NOMO-1 (cell line): ENCODE measurements around the gene CSNK2A2.
A peak's percentile ranks its signal among the peaks of the same experiment; 100 is the strongest.

Experiments
- DNase-seq, 2 experiments: peaks; one replicate each; lab custom pipeline; 2025; ENCODE audit not compliant: unreplicated experiment in 2 of 2; lab: John Stamatoyannopoulos, UW

CSNK2A2 gene

GRCh38 chr16:58152246-58152868, 45.5 kb downstream of the CSNK2A2 start:
- no peak for DNase-seq

DNA sequence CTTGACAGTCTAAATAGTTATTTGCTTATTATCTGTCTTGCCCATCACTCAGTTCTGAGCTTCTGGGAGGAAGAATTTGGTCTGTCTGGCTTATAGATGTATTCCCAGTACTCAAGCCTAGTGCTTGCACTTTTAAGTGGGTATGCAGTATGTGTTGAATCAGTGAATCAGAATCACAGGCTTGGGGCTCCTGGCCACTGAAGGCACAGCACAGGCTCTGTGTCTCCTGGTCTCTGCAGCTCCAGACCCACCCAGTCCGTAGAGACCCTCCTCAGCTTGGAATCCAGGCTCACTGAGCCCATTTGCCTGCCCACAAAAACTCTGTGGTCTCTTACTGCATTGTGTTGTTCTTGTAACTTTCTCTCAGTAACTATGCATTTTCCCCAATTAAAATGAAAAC, 49.4 kb downstream of the CSNK2A2 start:
- DNase-seq = no peak

- no peak for DNase-seq
These were observed 49.8 kb downstream of the CSNK2A2 start for GRCh38 chr16:58148099-58148498.

- no peak for DNase-seq
These were observed 59.1 kb downstream of the CSNK2A2 start for GRCh38 chr16:58138852-58139251.

DNA sequence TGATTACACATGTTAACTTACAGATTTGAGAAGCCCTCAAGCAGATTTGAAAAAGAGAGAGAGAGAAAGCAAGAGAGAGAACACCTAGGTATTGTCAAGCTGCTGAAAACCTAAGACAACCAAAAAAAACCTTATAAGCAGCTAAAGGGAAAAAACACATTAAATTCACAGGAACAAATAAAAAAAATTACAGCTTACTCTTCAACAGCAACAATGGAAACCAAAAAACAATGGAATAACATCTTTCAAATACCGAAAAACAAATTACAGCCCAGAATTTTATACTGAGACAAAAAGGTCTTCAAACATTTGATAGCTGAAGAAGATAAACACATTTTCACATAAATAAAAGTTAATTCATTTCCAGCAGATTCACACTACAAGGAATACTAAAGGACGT, 60.3 kb downstream of the CSNK2A2 start:
- no peak for DNase-seq

DNA sequence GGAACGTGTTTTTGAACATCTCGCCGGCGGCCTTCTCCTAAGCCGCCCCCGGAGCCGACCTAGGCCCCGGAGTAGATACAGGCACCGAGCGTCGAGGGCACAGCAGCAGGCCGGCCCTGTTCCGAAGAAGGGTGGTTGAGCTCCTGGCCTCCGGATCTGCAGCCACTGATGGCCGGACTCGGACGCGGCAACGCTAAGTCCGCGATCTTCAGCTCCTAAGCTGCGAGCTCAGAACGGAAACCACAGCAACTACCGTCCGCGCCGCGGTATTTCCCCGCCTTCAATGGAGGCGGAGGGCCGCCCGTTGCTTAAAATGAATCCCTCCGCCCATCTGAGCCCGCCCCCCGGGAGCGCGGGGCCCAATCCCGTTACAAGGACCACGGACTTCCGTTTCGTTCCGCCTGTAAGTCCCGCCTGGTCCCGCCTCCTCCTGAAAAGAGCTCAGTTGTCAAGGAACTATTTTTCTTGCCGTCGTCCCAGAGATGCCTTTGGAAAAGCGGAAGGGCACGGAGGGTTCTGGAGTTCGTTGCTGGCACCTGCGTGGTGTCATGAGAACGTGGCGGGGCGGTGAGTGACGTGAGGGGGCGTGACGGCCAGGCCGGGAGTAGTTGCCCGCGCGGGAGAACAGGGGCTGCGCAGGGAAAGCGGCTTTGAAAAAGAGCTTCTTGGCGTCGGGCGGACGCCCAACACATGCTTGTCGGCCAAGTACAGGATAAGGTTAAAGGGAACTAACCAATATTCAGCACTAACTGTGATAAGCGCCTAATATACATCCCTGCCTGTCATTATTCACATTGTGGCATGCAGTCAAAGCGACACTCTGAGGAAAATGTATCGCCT, 68.6 kb downstream of the CSNK2A2 start, which contains the start of gene CFAP20:
Gene CFAP20, minus strand, starts transcription at position 285 of the 840 bp plus-strand sequence. Its CDS starts 266 bp downstream, at position 19.
- peak; percentile 98 to 99 for DNase-seq

GRCh38 chr16:58128711-58129096, 69.2 kb downstream of the CSNK2A2 start:
- DNase-seq = peak in 1 of 2 experiments; percentile 6

DNA sequence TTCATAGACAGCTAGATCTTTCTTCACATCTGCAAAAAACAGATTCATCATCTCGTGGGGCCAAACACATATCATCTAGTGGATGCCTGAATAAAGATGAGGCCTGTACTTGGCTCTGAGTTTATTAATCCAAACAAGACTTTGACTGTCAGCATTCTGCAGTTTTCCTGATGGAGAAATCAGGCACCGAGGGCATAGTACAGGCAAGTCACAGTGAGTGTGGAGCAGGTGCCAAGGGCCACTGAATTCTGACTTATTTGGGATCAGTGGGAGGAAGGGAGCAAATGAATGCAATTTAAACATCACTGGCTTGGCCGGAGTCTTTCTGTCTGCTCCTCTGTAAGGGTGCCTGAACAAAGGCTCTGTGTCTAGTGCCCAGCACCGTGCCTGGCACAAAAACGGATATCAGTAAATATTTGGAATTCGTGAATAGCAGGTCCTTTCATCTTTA, 69.7 kb downstream of the CSNK2A2 start:
- DNase-seq = no peak

DNA sequence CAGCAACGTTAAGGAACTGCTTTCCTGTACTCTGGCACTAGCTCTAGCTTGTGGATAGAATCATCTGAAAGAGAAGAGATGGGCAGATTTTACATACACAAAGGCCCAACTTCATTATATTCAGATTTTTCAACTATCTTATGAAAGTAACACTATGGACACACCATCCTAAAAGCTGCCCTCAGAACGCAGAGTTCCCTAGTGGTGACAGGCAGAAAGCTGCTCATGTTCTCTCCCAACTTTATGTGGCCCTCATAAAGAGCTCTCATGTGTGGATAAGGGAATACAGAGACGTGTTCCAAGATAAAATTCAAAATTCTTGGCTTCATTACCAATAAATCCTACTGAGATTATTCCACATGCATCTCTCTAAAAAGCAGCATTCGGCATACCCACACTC, 70.3 kb downstream of the CSNK2A2 start:
- no peak for DNase-seq

DNA sequence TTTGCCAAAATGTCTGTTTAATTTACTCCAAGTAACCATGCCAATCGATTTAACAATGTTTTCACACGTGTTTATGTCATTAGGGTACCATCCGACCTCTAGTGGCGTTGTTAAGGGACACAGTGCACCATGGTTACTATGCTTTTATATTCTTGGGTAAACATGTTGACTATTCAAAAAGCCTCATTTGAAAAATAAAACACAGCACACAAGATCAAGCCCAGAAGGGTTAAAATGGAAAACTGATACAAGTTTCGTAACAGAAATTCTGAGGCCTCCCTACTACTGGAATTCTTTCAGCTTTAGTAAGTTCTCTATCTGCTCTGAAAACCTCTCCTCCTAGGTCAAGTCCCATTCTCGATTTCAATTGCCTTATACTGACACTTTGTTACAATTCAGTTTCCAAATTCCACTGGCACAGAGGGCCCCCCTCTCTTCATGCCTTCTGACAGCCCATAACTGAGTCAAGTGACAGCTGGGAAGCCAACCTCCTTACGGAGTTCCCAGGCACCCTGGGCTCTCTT, 70.8 kb downstream of the CSNK2A2 start:
- DNase-seq = peak in 1 of 2 experiments; percentile 44

- DNase-seq = no peak
These were observed 71.4 kb downstream of the CSNK2A2 start for GRCh38 chr16:58126451-58126961.

DNA sequence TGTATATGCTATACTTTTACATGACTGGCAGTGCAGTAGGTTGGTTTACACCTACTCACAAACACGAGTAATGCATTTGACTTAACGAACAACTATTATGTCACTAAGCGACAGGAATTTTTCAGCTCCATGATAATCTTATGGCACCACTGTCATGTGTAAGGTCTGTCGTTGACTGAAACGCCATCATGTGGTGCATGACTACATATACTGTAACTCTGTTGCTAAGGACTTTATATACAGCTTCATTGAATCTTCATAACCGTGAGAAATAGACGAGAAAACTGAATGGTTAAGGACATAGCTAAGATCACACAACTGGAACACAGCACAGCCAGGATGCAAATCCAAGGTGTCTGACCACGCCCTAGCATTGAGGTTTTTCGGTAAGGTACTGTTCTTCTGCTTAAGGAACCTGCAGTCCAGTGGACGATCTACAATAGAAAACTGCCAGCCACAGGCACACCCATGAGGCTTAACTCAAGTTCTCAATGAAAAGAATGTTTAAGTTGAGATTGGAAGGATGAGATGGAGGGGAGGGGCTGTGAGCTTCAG, 72.0 kb downstream of the CSNK2A2 start:
- no peak for DNase-seq

DNA sequence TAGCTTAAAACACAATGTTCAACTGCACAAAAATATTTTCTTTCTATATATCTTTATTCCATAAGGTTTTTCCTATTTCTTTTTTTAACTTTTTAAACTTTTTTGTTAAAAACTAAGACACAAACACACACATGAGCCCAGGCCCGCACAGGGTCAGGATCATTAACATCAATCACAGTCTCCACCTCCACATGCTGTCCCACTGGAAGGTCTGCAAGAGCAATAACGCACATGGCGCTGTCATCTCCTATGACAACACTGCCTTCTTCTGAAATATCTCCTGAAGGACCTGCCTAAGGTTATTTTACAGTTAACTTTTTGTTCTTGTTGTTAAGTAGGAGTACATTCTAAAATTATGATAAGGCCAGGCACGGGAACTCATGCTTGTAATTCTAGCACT, 72.9 kb downstream of the CSNK2A2 start:
- DNase-seq = no peak

- no peak for DNase-seq
These were observed 73.3 kb downstream of the CSNK2A2 start for GRCh38 chr16:58124601-58124915.

GRCh38 chr16:58123896-58124600, 73.9 kb downstream of the CSNK2A2 start:
- no peak for DNase-seq

GRCh38 chr16:58121132-58121531, 76.8 kb downstream of the CSNK2A2 start:
- DNase-seq = no peak

DNA sequence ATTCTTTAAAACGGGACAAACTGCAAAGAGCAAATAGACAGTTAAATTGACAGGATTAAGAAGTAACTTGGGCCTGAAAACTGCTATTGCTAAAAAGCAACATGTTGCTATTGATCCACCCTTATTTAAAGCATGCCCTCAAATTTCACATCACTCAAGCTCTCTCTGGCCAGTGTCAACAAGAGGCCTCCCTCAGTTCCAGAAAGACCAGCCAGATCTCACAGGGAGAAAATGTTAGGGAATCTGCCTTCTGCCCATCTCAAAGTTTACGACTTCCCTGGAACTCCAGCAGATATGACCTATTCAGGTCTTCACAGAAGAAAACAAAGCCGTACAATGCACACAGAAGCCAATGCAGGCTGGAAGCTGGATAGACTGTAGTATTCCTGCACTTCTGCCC, 77.7 kb downstream of the CSNK2A2 start:
- no peak for DNase-seq

DNA sequence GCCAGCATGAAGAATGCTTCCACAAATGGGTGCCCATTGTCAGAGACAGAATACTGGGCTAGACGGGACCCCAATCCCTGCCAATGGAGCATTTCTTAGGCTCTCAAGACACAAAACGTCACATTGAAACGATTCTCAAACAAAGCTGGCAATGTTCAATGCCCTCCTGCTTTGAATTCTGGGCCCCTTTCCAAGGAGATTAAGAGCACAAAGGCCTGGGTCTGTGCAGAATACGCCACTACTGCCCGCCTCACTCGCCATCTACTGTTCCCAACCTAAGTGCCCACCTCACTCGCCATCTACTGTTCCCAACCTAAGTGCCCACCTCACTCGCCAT, 78.4 kb downstream of the CSNK2A2 start:
- DNase-seq = no peak

GRCh38 chr16:58118801-58119508, 79.0 kb downstream of the CSNK2A2 start:
- DNase-seq = no peak

GRCh38 chr16:58116529-58116928, 81.4 kb downstream of the CSNK2A2 start:
- DNase-seq = no peak
